ENCODE data around the gene TDRD10.
"Not testable (repeated sequence)": the region's sequence is repeated elsewhere in the genome, so short reads cannot be mapped to it uniquely, and the experiment has no call there.

TDRD10 gene

GRCh38 chr1:154481053-154481452, 21.0 kb upstream of the TDRD10 start:
- DNase-seq = no peak

DNA sequence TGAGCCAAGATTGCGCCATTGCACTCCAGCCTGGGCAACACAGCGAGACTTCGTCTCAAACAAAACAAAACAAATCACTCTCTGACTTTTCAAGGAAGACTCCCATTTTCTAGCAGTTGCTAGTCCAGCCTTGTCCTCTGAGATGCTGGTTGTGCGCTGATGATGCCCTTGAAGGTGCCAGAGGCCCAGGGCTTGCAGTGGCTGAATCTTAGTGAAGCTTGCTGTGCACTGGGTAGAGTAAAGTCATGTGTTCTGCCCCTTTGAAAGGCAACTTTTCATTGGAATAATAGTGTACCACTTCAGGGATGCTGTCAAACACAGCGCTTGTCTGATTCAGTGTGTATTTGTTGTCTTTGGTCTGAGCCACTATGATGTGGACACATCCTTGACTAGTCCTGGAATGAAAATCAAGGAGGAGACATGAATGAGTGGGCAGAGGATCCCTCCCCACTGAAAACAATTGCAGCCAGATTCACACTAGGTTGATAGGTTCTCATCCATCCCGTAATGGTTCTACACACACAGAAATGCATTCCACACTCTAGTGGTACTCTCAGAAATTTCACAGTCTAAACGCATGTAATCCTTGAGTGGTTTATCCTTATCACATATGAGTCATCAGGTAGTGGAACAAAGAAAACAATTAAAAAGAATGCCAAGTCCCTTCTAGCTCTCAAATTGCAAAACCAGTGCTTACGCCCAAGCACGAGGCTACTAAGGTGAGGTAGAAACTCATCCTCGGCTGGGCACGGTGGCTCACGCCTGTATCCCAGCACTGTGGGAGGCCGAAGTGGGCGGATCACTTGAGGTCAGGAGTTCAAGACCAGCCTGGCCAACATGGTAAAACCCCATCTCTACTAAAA, 17.8 kb upstream of the TDRD10 start:
- no peak for DNase-seq

GRCh38 chr1:154485106-154485505, 16.9 kb upstream of the TDRD10 start:
- DNase-seq = no peak

- no peak for DNase-seq
Observed at GRCh38 chr1:154485910-154486496, 16.0 kb upstream of the TDRD10 start.

GRCh38 chr1:154486756-154487155, 15.3 kb upstream of the TDRD10 start:
- DNase-seq = not testable (repeated sequence)

DNA sequence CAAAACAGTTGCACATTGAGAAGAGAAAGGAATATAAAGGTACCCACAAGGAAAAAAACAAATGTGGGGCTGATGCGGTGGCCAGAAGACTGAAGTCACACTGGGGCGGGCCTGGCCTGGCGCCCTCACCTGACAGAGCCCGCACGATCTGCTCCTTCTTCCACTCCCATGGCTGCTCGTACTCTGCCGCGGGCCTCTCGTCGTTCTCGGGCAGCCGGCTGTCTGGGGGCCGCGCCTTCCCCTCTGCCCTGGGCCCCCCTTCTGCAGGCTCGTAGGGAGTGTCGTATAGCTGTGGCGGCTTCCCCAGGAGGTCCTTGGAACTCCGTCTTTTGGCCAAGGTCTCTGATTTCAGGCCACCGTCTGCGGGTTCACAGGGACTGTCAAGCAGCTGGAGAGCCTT, 13.1 kb upstream of the TDRD10 start:
- no peak for DNase-seq

- no peak for DNase-seq
Observed at GRCh38 chr1:154489695-154490274, 12.2 kb upstream of the TDRD10 start.

GRCh38 chr1:154490317-154490716, 11.7 kb upstream of the TDRD10 start:
- DNase-seq = no peak

- no peak for DNase-seq
Observed at GRCh38 chr1:154492115-154492514, 9.9 kb upstream of the TDRD10 start.

GRCh38 chr1:154493276-154493675, 8.7 kb upstream of the TDRD10 start:
- no peak for DNase-seq

- no peak for DNase-seq
Observed at GRCh38 chr1:154495496-154496273, 6.3 kb upstream of the TDRD10 start.

DNA sequence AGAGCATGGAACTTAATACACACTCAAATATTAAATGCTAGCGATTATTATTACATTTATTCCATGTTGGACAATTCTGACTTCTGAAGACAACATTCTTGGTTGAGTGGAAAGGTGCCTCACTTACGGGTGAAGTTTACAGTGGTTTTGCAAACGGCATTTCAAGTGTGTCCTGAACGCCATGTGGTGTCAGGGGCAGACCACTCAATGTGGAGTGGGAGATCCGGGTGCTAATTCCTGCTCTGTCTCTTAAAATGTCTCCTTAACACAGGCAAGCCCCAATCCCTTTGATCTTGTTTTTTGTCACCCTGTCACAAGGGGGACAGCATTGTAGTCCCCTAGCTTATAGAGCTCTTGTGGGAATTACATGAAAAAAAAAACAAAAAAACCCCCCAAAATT, 5.6 kb upstream of the TDRD10 start:
- no peak for DNase-seq

DNA sequence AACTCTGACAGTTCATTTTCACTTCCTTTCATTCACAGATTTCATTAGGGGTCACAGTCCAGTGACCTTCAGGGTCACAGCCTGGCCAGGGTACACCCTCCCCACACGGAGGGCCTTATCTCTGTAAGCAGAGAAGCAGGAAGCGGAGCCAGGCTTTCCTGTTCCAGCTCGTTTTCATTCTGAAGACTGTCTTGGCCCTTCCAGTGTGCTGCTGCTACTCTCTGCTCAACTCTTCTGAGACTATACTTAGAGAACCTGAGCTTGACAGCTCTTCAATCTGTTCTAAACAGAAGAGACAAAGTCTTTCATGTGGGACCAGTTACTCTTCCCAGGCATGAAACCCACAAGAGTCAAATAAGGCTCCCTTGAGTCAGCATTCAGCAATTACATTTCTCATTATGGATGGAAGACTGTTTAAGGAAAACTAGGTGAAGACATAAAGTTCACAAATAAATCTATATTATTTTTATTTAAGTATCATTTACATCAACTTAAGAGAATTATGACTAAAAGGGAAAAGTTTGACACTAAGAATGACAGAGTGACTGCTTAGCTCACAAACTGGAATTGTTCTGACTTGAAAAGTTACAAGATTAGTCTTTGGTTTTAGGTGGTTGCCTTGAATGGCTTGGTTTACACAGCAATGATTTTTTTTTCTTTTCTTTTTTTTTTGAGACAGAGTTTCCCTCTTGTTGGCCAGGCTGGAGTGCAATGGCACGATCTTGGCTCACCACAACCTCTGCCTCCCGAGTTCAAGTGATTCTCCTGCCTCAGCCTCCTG, 4.8 kb upstream of the TDRD10 start:
- DNase-seq = no peak

- DNase-seq = no peak
Observed at GRCh38 chr1:154499446-154499845, 2.6 kb upstream of the TDRD10 start.

- DNase-seq = no peak
Observed at GRCh38 chr1:154500533-154500932, 1.5 kb upstream of the TDRD10 start.

DNA sequence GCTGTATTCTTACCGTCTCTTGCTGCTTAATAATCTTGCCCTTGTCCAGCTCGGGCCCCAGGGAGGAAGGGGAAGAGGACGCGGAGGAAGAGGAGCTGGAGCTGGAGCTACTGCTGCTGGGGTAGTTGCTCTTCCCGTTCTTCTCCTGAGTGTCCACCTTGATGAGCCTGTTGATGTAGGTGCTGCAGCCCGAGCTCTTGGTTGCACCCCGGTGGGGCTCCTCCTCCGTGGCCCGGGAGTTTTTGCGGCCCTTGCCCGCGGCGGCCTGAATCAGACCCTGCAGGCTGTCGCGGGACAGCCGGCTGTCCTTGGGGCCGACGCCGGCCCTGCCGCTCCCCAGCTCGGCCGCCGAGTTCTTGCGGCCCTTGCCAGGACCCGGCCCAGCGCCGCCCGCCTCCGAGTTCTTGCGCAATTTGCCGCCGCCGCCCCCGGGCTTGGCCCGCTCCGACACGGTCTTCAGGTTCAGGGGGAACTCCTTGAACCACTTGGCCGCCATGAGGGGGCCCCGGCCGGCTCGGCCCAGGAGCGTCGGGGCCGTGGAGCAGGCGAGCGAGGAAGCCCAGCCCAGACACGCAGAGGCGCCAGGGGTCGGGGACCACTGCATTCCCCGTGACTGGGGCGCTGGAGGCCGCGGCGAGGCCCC, 475 bp upstream of the TDRD10 start:
- DNase-seq = no peak

DNA sequence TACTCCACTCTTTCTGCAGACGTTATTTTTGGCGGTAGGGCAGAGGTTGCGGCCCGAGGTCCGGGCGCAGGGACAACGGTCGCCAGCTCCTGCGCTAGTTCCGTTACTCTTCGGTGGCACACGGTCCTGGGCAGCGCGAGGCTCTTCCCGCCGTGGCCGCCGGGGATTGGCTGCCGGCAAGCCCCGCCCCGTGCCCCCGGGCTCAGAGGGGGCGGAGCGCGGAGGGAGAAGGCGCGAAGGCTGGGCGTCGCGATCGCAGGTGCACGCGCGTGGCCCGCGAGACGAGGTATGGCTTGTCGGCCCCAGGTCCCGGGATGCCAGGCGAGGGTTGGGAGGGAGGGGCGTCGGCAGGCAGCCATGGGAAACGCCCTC, 711 bp downstream of the TDRD10 start:
- DNase-seq = no peak

DNA sequence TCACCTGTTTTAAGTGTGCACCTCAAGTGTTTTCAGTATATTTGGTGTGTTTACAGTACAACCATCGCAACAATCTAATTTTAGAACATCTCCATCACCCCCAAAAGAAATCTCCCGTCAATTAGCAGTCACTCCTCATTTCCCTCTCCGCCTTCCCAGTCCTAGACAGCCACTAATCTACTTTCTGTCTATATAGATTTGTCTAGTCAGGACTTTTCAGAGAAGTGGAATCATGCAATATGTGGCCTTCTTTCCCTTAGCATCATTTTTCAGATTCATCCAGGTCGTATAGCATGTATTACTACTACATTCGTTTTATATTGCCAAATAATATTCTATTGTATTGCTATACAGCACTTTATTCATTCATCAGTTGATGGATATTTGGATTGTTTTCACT, 1.9 kb downstream of the TDRD10 start:
- no peak for DNase-seq

- DNase-seq = no peak
Observed at GRCh38 chr1:154512760-154513159, 10.7 kb downstream of the TDRD10 start.

- no peak for DNase-seq
Observed at GRCh38 chr1:154514066-154514553, 12.1 kb downstream of the TDRD10 start.

DNA sequence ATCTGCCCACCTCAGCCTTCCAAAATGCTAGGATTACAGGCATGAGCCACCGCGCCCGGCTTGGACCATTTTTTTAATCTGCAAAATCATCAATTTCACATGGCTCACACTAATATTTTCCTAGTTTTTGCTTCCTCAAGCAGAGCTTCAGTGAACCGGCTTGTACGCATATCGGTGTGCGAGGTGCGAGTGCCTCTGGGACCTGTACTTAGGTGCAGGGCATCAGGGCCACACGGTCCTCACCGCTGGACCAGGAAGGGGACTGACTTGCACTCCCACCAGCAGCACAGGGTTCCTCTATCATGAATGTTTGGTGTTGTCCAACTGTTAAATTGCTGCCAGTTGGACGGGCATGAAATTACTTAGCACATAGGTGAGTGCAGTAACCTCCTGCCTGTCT, 15.6 kb downstream of the TDRD10 start:
- DNase-seq = no peak

DNA sequence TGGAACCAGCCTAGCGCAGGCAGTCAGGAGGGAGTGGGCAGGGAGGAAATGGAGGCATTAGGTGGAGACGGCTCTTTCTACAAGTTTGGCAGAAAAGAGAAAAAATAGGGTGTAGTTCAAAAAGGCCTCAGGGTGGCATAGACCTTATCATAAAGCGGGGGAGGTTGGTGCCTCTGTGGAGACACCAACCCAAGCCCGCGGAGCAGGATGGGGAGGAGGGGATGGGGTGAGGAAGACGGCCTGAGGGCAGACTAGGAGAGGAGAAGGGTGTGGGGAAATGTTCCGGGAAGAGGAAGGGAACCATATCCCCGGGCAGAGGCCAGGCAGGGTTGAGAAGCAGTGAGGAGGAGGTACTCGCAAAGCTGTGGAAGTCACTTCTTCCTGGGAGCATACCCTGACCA, 17.6 kb downstream of the TDRD10 start:
- no peak for DNase-seq

Measured in effector CD4-positive, alpha-beta T cell (primary cell).